H1 (cell line): ENCODE measurements around the gene CTDSP1. TPM values are rescaled to one million over a fixed set of nuclear protein-coding genes. Genes with fewer than 3 reads are reported as not detected.

Experiments used
- NRF1 ChIP-seq: IDR thresholded peaks from 2 replicates; pipeline ENCODE4 v1.6.1; 2011; ENCODE audit warnings: mild to moderate bottlenecking, low read depth, low read length, improper control_type of control experiment
- POLR2AphosphoS5 ChIP-seq: IDR thresholded peaks from 2 replicates; pipeline ENCODE4 v1.6.1; 2011; ENCODE audit warnings: low read depth, low read length
- SUZ12 ChIP-seq: fragments of 200-600 bp; sonication (generic); IDR thresholded peaks from 2 replicates; pipeline ENCODE4 v1.6.1; 2012; ENCODE audit warnings: mild to moderate bottlenecking, inconsistent platforms, low read length, moderate library complexity, mixed read lengths
- YY1 ChIP-seq: IDR thresholded peaks from 2 replicates; pipeline ENCODE4 v1.6.1; 2011; ENCODE audit warnings: low read depth, mild to moderate bottlenecking, low read length
- polyA plus RNA-seq, 7 experiments: library from polyadenylated mRNA; depleted of rRNA in 3 of 7; stranded (reverse) in 5 of 7; unstranded in 2 of 7; fragments of >200 nt in 5 of 7; fragments of 200-250 nt in 2 of 7; gene quantifications; 1 replicate in 5 of 7; 2 replicates in 1 of 7; 4 replicates in 1 of 7; pipeline versions ENCODE4 v1.2.1 to v1.2.3, GENCODE V29; 2011 to 2013; ENCODE audit warnings: missing spikeins in 2 of 7, mixed read lengths in 2 of 7
- total RNA-seq: library from RNA; stranded (reverse); fragmentation: NEBNext Ultra II Directional; extraction: Animal tissue kit (Norgen Biotek cat#: 25700); gene quantifications from 2 replicates; pipeline ENCODE4 v1.2.1, GENCODE V29; 2021
- TF ChIP-seq, protein P1 (sequence below), 3 experiments: IDR thresholded peaks; 1 replicate in 2 of 3; 2 replicates in 1 of 3; pipeline versions ENCODE4 v1.5.1 to v1.6.1; 2011; ENCODE audit warnings: low read length in 3 of 3, mild to moderate bottlenecking in 3 of 3, inconsistent platforms in 2 of 3, low read depth in 1 of 3, moderate library complexity in 1 of 3; ENCODE audit not compliant: insufficient read depth in 1 of 3; ENCODE audit errors: control extremely low read depth in 1 of 3

Gene CTDSP1
- total and polyA plus RNA-seq, 2 of the 8 experiments (the other 6 are each of a cell fraction or from before 2014, with no cell fraction given) = 20.3 to 35.2 TPM

DNA sequence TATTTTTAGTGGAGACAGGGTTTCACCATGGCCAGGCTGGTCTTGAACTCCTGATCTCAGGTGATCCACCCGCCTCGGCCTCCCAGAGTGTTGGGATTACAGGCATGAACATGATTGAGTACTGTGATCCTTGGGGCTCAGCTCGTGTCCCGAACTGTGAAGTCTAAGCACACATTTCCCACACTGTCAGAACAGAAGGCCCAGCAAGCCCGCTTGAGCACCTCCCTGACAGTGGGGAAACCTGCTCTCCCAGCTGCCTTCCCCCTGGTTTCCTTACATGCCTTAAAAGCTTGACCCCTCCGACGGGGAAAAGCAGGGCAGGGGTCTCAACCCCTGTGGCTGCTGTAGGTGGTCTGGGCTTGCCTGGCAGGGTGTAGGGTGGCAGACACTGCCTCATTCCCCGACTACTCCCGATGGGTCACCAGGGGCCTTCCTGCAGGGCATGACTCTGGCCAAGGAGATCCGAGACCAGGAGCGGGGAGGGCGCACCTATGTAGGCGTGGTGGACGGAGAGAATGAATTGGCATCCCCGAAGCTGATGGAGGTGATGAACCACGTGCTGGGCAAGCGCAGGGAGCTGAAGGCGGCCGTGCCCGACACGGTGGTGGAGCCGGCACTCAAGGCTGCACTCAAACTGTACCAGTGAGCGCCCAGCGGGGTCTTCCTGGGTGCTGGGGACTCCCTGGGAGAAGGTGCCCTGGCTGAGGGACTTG lies 29.3 kb downstream of the CTDSP1 start (continued):
- TF ChIP-seq, protein P1, sequence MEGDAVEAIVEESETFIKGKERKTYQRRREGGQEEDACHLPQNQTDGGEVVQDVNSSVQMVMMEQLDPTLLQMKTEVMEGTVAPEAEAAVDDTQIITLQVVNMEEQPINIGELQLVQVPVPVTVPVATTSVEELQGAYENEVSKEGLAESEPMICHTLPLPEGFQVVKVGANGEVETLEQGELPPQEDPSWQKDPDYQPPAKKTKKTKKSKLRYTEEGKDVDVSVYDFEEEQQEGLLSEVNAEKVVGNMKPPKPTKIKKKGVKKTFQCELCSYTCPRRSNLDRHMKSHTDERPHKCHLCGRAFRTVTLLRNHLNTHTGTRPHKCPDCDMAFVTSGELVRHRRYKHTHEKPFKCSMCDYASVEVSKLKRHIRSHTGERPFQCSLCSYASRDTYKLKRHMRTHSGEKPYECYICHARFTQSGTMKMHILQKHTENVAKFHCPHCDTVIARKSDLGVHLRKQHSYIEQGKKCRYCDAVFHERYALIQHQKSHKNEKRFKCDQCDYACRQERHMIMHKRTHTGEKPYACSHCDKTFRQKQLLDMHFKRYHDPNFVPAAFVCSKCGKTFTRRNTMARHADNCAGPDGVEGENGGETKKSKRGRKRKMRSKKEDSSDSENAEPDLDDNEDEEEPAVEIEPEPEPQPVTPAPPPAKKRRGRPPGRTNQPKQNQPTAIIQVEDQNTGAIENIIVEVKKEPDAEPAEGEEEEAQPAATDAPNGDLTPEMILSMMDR (IDR thresholded peaks at IDR 0.05; ENCODE audit: control extremely low read depth in 1 of 3, insufficient read depth in 1 of 3, low read depth in 1 of 3, low read length in 3 of 3) = no peak
- no peak for TF ChIP-seq NRF1
- no peak for TF ChIP-seq POLR2AphosphoS5
- no peak for TF ChIP-seq SUZ12
- no peak for TF ChIP-seq YY1
